B cell (primary cell): Measurements from ENCODE around the gene C4A. TPM values are rescaled to one million over a fixed set of nuclear protein-coding genes. Genes with fewer than 3 reads are reported as not detected.

ENCODE experiments used
- ATAC-seq: fragments of 200-7000 bp; cut with Tn5 transposase; one replicate; pipeline ENCODE4 v1.10.0; 2021; ENCODE audit warnings: low read depth, mild to moderate bottlenecking, moderate number of reproducible peaks, moderate library complexity
- CTCF ChIA-PET: fragments of 350-600 bp; sonication (Branson Sonifier 250); formaldehyde crosslinking; loops from one replicate; lab custom pipeline; 2021; ENCODE audit warnings: antibody characterized with exemption, inconsistent platforms; lab: Charles Lee
- POLR2A ChIA-PET: fragments of 350-600 bp; sonication (Branson Sonifier 250); formaldehyde crosslinking; loops from one replicate; lab custom pipeline; 2021; ENCODE audit warnings: antibody characterized with exemption; lab: Charles Lee
- DNase-seq: peaks from one replicate; pipeline ENCODE4 v3.0.0; 2013
- H2AFZ ChIP-seq: 2 replicates; pipeline ENCODE4 v1.6.1; 2012; ENCODE audit warnings: mild to moderate bottlenecking, low read depth, low read length; ENCODE audit not compliant: insufficient read depth, poor library complexity, severe bottlenecking
- H3K27ac ChIP-seq, 2 donors: 1 replicate in 1 of 2; 2 replicates in 1 of 2; pipeline ENCODE4 v1.5.1; 2012 to 2013; ENCODE audit warnings: low read length in 2 of 2, mild to moderate bottlenecking in 2 of 2, moderate library complexity in 1 of 2
- H3K27me3 ChIP-seq, 4 experiments: fragments of 200-600 bp in 1 of 4; sonication (generic) in 1 of 4; replicated peaks in 1 of 4; 1 replicate in 2 of 4; 2 replicates in 2 of 4; pipeline versions ENCODE4 v1.6.1 to v1.7.0; 2013 to 2016; ENCODE audit warnings: low read length in 3 of 4, mild to moderate bottlenecking in 2 of 4, mixed read lengths in 1 of 4, moderate library complexity in 1 of 4; ENCODE audit not compliant: insufficient read depth in 4 of 4, control insufficient read depth in 3 of 4; ENCODE audit errors: control extremely low read depth in 1 of 4
- H3K36me3 ChIP-seq, 2 experiments: replicated peaks in 1 of 2; 1 replicate in 1 of 2; 2 replicates in 1 of 2; pipeline versions ENCODE4 v1.6.1 to v1.7.1; 2013; ENCODE audit warnings: low read length in 1 of 2; ENCODE audit not compliant: insufficient read depth in 2 of 2, control insufficient read depth in 1 of 2; ENCODE audit errors: control extremely low read depth in 1 of 2, extremely low read depth in 1 of 2
- H3K4me1 ChIP-seq, 2 donors: fragments of 200-600 bp in 1 of 2; sonication (generic) in 1 of 2; 1 replicate in 1 of 2; 2 replicates in 1 of 2; pipeline versions ENCODE4 v1.5.1 to v1.6.1; 2013 to 2017; ENCODE audit warnings: low read length in 2 of 2; ENCODE audit not compliant: control insufficient read depth in 2 of 2, insufficient read depth in 2 of 2
- H3K4me2 ChIP-seq: replicated peaks from 2 replicates; pipeline ENCODE3; 2012; ENCODE audit warnings: mild to moderate bottlenecking, low read depth, low read length; ENCODE audit not compliant: poor library complexity, severe bottlenecking
- H3K4me3 ChIP-seq, 5 experiments: fragments of 200-600 bp in 1 of 5; sonication (generic) in 1 of 5; 1 replicate in 3 of 5; 2 replicates in 2 of 5; pipeline versions ENCODE4 v1.5.1 to v1.7.0; 2011 to 2016; ENCODE audit warnings: low read length in 4 of 5, mild to moderate bottlenecking in 4 of 5, low read depth in 2 of 5, control low read depth in 1 of 5, moderate library complexity in 1 of 5; ENCODE audit not compliant: insufficient read depth in 1 of 5; ENCODE audit errors: control extremely low read depth in 1 of 5, extremely low read depth in 1 of 5
- H3K79me2 ChIP-seq: fragments of 200-600 bp; sonication (generic); one replicate; pipeline ENCODE4 v1.6.0; 2016; ENCODE audit warnings: low read length; ENCODE audit not compliant: control insufficient read depth, insufficient read depth
- H3K9ac ChIP-seq: fragments of 200-600 bp; sonication (generic); 2 replicates; pipeline ENCODE4 v1.6.1; 2017; ENCODE audit warnings: mild to moderate bottlenecking, low read length, moderate library complexity
- H3K9me3 ChIP-seq, 3 donors: one replicate each; pipeline versions ENCODE4 v1.6.1 to v1.7.1; 2013; ENCODE audit warnings: low read length in 2 of 3; ENCODE audit not compliant: control insufficient read depth in 2 of 3, insufficient read depth in 1 of 3; ENCODE audit errors: control extremely low read depth in 1 of 3
- H4K20me1 ChIP-seq: 2 replicates; pipeline ENCODE4 v1.6.0; 2012; ENCODE audit warnings: mild to moderate bottlenecking, low read length; ENCODE audit not compliant: insufficient read depth, control insufficient read depth, poor library complexity, severe bottlenecking
- H3K27ac Mint-ChIP-seq: one replicate; pipeline ENCODE4 v1.8.0; 2021; ENCODE audit warnings: mixed read lengths
- H3K27me3 Mint-ChIP-seq: one replicate; pipeline ENCODE4 v1.8.0; 2021; ENCODE audit warnings: mixed read lengths
- H3K4me1 Mint-ChIP-seq: one replicate; pipeline ENCODE4 v1.8.0; 2021; ENCODE audit warnings: mixed read lengths
- H3K4me3 Mint-ChIP-seq: one replicate; pipeline ENCODE4 v1.8.0; 2021; ENCODE audit warnings: mixed read lengths
- H3K9me3 Mint-ChIP-seq: one replicate; pipeline ENCODE4 v1.8.0; 2022; ENCODE audit warnings: mixed read lengths; ENCODE audit not compliant: insufficient read depth
- EZH2 ChIP-seq: IDR thresholded peaks from 2 replicates; pipeline ENCODE4 v1.6.1; 2012; ENCODE audit warnings: borderline replicate concordance, low read depth, mild to moderate bottlenecking, moderate library complexity, low read length; ENCODE audit not compliant: insufficient read depth, poor library complexity, severe bottlenecking
- WGBS: methylation state at CpG from one replicate; pipeline ENCODE4 v1.1.5; 2013; ENCODE audit warnings: missing lambda C conversion rate; ENCODE audit not compliant: insufficient coverage; 5-methylcytosine and 5-hydroxymethylcytosine counted together
- intact Hi-C: fragments of 100-400 bp; cut with micrococcal nuclease; formaldehyde crosslinking; loops from one replicate; pipeline ENCODE4 v1.10.0; 2022
- polyA plus RNA-seq: library from polyadenylated mRNA; depleted of rRNA; stranded (reverse); fragments of >200 nt; gene quantifications from 2 replicates; pipeline ENCODE4 v1.2.3, GENCODE V29; 2012
- total RNA-seq, 2 donors: library from RNA; stranded (reverse); fragments of 120-200 nt in 1 of 2; gene quantifications; 1 replicate in 1 of 2; 2 replicates in 1 of 2; pipeline versions ENCODE4 v1.2.3 to v1.2.4, GENCODE V29; 2013 to 2022
- TF ChIP-seq, protein P1 (sequence below): fragments of 200-600 bp; IDR thresholded peaks from one replicate; pipeline ENCODE4 v1.8.0; 2022; ENCODE audit warnings: antibody characterized with exemption, mild to moderate bottlenecking

Gene C4A
- total and polyA plus RNA-seq, 2 donors (not counting 1 experiment from before 2014, with no cell fraction given): 9.9 to 10.5 TPM

DNA sequence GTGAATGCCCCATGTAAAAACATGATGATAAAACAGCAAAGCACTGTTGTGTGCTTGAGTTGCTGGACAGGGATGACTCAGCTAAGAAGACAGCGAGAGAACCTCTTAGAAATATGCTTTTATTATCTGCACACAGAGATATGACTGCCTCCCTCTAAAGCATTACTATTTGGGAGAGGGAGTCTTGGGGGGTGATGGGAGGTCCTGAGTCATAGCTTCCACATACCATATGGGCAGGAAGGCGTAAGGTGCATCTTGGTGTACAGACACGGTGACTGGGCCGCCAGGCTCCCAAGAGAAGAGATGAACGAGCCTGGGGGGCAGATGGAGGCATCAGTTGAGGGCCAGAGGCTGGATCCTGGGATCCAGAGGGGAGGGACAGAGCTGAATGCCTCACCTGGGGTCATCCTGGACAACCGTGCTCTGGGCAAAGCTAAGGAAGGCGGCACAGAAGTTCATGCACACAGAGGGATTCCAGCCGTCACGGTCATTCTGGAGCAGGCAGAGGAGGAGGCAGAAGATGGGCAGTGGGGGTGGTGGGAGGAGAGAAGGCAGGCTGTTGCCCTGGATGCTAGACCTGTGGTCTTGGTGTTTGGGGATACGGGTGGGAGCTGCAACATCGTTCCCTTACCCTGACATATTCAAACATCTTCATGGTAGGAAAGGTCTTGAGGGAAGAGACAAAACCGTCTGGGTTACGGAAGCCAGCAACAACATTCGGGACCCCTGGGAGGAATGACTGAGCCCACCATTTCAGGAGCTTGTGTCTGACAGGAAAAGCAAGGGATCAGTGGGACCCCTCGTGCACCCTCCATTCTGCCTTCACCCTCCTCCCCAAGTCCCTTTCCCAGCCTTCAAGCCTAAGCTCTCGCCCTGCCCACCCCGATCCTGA lies 11.9 kb upstream of the C4A start:
- DNase-seq: no peak
- POLR2A ChIA-PET: interaction anchor here (2.2 kb wide), 1 partner anchor 73 kb away, joined by 6 read pairs; the partner anchor contains the start of gene EHMT2

More for the DNA sequence above, 11.9 kb upstream of the C4A start:
- no peak overlapping the region for H2AFZ ChIP-seq
- H3K27me3 ChIP-seq: no peaks in the 10 kb centered on the region
- peaks cover 11% of the 10 kb centered on the region for H3K79me2 ChIP-seq
- no peaks in the 10 kb centered on the region for H3K27me3 Mint-ChIP-seq
- H3K27ac ChIP-seq: peak overlapping the region; percentile 96 to 100
- no peaks in the 10 kb centered on the region for H3K9me3 ChIP-seq
- intact Hi-C loops: loop anchor here (10.0 kb wide), 4 partner anchors 135 to 1905 kb away; partner anchors contain the start of genes CLIC1, HSD17B8, POLR1H and PPP1R11
- no peak overlapping the region for H3K9ac ChIP-seq
- H3K4me2 ChIP-seq: peak overlapping the region; percentile 89
- peaks cover 18 to 23% of the 10 kb centered on the region in 2 donors for H3K4me1 ChIP-seq
- peak overlapping the region; percentile 100 for H3K27ac Mint-ChIP-seq
- no peaks in the 10 kb centered on the region for H4K20me1 ChIP-seq
- TF ChIP-seq, protein P1, sequence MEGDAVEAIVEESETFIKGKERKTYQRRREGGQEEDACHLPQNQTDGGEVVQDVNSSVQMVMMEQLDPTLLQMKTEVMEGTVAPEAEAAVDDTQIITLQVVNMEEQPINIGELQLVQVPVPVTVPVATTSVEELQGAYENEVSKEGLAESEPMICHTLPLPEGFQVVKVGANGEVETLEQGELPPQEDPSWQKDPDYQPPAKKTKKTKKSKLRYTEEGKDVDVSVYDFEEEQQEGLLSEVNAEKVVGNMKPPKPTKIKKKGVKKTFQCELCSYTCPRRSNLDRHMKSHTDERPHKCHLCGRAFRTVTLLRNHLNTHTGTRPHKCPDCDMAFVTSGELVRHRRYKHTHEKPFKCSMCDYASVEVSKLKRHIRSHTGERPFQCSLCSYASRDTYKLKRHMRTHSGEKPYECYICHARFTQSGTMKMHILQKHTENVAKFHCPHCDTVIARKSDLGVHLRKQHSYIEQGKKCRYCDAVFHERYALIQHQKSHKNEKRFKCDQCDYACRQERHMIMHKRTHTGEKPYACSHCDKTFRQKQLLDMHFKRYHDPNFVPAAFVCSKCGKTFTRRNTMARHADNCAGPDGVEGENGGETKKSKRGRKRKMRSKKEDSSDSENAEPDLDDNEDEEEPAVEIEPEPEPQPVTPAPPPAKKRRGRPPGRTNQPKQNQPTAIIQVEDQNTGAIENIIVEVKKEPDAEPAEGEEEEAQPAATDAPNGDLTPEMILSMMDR: no peak
- TF ChIP-seq EZH2: no peak
- peaks cover 2 to 52% of the 10 kb centered on the region in 2 experiments for H3K36me3 ChIP-seq
- H3K9me3 Mint-ChIP-seq: no peaks in the 10 kb centered on the region
- peak overlapping the region; percentile 46 for H3K4me3 Mint-ChIP-seq
- WGBS: 91% methylated on average over 12 of the region's 17 CpGs
- CTCF ChIA-PET: no interaction called here
- H3K4me1 Mint-ChIP-seq: peaks cover 34% of the 10 kb centered on the region
- H3K4me3 ChIP-seq: no peak overlapping the region
- no peak for ATAC-seq
